HG03460 (cell line): Measurements from ENCODE around the gene PPP1R10.

ENCODE experiments used
- ATAC-seq: cut with Tn5 transposase; IDR thresholded peaks from one replicate; pipeline ENCODE4 v1.9.1; 2021; ENCODE audit not compliant: unreplicated experiment

Gene PPP1R10

DNA sequence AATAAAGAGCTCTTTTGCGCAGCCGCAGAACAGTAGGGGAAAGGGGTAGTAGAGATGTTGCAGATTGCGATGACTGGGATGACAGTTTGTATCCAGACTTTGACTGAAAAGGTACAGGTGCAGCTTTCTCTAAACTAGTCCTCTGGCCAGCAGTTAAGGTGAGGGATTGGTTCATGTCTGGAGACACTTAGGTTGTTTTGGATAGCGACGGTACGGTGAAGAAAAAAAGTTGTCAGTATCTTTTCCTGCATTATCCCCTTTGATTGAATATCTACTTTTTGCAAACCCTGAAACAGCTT, 59.4 kb downstream of the PPP1R10 start:
- ATAC-seq = no peak

DNA sequence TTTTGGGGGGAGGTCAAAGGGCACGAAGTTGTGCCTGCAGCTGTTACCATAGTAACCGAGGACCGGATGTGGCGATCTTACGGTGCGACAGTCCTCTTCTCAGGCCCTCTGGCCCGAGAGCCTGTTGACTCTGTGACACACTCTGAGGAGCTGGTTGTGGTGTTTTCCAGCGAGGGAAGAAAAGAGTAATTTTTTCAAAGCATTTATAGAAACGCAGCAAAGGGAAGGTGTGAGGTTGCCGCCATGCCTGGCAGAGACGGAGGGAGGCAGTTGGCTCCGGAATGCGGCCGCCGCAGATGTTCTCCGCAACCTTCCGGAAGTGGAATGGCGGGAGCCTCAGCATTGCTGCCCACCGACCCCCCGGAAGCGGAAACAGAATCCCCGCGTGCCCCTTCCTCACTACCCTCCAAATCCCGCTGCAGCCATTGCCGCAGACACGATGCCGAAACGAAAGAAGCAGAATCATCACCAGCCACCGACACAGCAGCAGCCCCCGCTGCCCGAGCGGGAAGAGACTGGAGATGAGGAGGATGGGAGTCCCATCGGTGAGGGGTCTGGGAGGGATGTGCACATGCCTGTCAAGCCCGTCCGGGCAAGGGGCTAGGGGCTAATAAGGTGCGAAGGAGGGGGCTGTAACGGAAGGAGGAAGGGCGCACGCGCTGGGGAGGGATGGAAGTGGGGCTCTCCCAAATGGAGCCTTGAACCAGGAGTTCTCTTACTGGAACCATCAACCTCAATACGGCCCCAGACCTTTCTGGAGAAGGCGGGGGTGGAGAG, 59.9 kb downstream of the PPP1R10 start, which contains the start of gene PRR3:
PRR3 (plus strand) TSS at position 390 of the 777 bp plus-strand sequence; CDS start at position 440, 50 bp downstream.
- ATAC-seq = peak; percentile 63

DNA sequence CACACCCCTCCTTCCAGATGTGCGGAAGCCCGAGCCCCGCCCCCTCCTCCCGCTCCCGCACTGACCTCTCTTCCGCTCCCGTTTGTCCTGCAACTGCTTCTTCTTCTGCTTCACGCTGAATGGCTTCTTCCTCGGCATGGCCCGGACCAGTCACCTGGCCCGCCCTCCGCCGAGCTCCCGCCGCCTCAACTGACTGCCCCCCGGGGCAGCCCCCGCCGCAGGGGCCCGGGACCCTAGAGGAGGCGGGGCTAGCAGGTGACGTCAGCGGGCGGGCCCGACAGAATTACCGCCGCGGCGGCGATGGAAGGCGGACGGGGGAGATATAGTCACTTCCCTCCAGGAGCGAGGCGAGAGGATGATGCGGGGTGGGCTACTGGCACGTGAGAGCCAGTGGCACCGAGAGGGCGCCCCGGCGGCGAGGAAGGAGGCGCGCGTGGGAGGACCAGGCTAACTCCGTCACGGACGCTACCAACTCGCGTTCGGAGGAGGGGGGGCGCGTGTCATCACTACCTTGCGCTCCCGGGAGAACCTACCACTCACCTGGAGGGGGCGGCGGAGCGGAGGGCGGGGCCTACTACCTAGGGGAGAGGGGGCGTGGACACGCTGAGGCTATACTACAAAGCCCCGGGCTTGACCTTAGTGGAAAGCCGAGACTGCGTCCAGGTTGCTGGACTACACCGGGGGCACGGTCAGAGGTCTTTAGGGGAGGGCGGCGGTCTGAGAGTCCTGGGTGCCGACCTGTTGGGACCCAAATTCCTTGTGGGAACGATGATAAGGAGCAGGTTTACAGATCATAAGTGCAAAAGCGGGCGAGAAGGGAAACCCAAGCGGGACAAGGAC, 60.8 kb downstream of the PPP1R10 start, which contains the start of gene GNL1:
GNL1 (minus strand) TSS at position 424 of the 840 bp plus-strand sequence; CDS start at position 138, 286 bp downstream.
- ATAC-seq = peak; percentile 71

DNA sequence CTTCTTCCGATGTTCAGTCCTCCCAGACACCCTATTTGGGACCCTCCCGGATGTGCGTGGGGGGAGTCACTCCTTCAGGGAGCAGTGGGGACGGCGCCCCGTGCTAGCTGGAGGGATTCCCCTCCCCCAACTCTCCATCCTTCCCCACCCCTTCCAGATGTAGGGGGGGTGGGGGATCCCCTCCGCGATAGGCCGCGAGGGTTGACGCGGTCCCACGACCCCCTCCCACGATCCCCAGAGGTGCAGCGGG, 61.3 kb downstream of the PPP1R10 start:
- no peak for ATAC-seq

DNA sequence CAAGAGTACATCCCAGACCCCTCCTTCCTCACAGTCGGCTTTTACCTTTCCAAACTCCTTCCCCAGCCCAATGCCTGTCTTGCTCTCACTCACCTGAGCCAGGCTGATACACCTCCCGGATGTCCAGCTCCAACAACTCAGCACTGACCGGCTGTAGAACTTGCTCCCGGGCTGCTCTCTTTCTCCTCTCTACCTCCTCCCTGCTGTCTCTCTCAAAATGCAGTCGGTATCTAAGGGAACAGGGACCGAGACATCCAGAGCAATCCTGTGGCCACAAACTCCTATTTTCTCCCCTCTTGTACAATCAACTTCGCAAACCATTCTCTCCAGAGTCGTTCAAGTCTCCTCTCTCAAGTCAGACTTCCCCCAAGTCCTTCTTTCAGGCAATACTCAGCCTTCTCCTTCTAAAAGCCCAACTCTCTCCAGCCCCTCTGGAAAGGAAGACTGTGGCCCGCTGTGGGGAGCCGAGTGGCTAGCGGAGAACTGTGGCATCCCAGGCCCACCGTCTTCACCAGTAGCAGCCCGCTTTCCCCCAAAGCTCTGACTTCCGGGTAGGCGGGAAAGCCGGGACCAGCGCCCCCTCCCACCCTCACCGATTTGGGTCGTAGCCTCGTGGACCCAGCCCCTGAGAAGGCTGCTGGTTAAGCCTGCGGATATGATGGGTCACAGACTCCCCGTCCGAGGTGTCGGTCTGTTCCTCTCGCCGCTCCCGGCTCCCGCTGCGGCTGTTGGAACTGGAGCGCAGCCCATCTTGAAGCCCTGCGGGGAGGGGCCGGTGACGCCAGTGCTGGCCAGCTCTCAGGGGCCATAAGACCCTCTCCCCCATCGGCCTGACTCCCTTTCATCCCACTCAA, 61.9 kb downstream of the PPP1R10 start:
- no peak for ATAC-seq

DNA sequence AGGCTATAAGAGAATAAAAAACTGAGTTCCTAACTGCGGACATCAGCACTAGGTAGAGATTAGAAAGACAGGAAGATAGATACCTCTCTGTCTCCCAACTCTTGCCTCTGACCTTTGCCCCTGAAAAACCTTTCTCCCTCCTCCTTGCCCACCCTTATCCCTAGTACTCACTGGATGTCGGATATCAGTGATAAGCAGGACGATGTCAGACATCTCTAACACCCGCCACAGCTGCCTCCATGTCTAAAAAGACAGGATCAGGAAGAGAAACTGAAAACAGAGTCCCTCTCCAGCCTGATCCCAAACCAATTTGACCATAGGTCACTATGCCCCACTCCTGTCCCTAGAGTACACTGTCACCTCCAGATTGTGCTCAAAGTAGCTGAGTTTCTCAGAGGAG, 62.6 kb downstream of the PPP1R10 start:
- ATAC-seq = no peak
